Activated naive CD4-positive, alpha-beta T cell treated with anti-CD3 and anti-CD28 coated beads, Interleukin-2, amount 50 U/mL, for 72 hours (primary cell): Measurements from ENCODE around the gene ZMYM2. TPM values are rescaled to one million over a fixed set of nuclear protein-coding genes. Genes with fewer than 3 reads are reported as not detected.

Experiments
- ATAC-seq, 2 donors: fragments of 150-1000 bp; cut with Tn5 transposase; 2 replicates each; pipeline ENCODE4 v1.10.0; 2021; ENCODE audit warnings: mild to moderate bottlenecking in 2 of 2, moderate library complexity in 2 of 2
- DNase-seq, 2 donors: peaks; one replicate each; pipeline ENCODE4 v3.0.0; 2021 to 2022; ENCODE audit warnings: low spot score in 2 of 2
- H3K27ac Mint-ChIP-seq, 2 donors: one replicate each; pipeline ENCODE4 v1.8.0; 2022; ENCODE audit warnings: mild to moderate bottlenecking in 2 of 2, mixed read lengths in 2 of 2
- H3K36me3 Mint-ChIP-seq, 2 donors: one replicate each; pipeline ENCODE4 v1.8.0; 2022; ENCODE audit warnings: mixed read lengths in 2 of 2
- H3K9me3 Mint-ChIP-seq, 2 donors: one replicate each; pipeline ENCODE4 v1.8.0; 2022; ENCODE audit warnings: mixed read lengths in 2 of 2
- total RNA-seq, 2 donors: library from RNA; stranded (reverse); gene quantifications; one replicate each; pipeline ENCODE4 v1.2.3, GENCODE V29; 2022

Gene ZMYM2
- total RNA-seq, 2 donors from 2014 or later: 85.1 to 94.0 TPM

- Mint-ChIP-seq H3K36me3 (no peaks in the 10 kb centered on the region), H3K27ac (no peak overlapping the region), H3K9me3 (no peaks in the 10 kb centered on the region)
- ATAC-seq (no peak), DNase-seq (no peak)
Measured at GRCh38 chr13:20105161-20105689, 146.7 kb downstream of the ZMYM2 start.

DNA sequence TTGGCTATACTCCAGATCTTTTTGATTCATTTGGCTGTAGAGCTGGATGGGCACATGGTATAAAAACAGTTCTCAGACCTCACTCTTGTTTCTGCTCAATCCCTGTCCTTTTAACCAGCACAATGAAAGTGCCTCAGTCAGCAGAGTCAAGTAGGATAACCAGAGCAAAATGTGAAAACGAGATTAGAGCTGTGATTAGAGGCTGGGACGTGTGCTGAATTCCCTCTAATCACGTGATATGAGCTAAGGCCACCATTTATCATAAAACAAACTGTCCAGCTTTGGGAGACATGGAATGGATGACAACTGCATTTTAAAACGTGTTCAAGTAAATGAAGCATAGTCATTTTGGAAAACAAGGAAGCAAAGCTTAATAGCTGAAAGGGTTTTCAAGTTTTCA is 148.2 kb downstream of the ZMYM2 start:
- Mint-ChIP-seq H3K27ac (no peak overlapping the region), H3K36me3 (no peaks in the 10 kb centered on the region), H3K9me3 (no peaks in the 10 kb centered on the region)
- DNase-seq: no peak
- ATAC-seq: no peak

- Mint-ChIP-seq H3K36me3 (no peaks in the 10 kb centered on the region), H3K9me3 (no peaks in the 10 kb centered on the region), H3K27ac (no peak overlapping the region)
- DNase-seq: no peak
- no peak for ATAC-seq
Measured at GRCh38 chr13:20109037-20109436, 150.5 kb downstream of the ZMYM2 start.

DNA sequence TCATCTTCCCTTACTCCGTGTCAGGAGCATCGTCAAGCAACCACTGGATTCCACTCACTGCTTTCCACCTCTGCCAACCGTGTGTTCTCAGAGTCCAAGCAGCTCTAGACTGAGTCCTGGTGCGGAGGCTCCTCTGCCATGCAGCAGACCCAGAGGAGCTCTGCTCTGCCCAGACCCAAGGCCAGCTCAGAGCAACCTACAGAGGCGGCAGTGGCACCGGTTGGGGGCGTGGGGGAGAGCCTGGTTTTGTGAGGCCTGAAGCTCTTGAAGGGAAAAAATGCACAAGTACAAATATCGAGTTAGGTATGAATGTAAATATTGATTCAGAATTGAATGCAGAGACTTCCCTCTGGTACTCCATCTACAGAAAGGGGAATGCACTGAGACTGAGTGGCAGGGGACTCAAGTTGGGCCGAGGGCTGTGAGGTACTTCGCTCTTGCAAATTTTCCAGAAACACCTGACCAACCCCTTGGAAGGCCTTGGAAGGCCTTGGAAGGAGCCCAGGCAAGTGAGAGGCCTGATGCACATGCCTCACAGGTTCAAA is 155.6 kb downstream of the ZMYM2 start:
- ATAC-seq (no peak), DNase-seq (no peak)
- Mint-ChIP-seq H3K36me3 (no peaks in the 10 kb centered on the region), H3K9me3 (no peaks in the 10 kb centered on the region), H3K27ac (no peak overlapping the region)

GRCh38 chr13:20116213-20116612 is 157.7 kb downstream of the ZMYM2 start:
- no peak for ATAC-seq
- Mint-ChIP-seq H3K9me3 (no peaks in the 10 kb centered on the region), H3K36me3 (peaks cover 0 to 5% of the 10 kb centered on the region in 2 donors), H3K27ac (no peak overlapping the region)
- no peak for DNase-seq

GRCh38 chr13:20118268-20119140 is 160.0 kb downstream of the ZMYM2 start:
- Mint-ChIP-seq H3K27ac (peak overlapping the region; percentile 78 to 79), H3K36me3 (peaks cover 0 to 5% of the 10 kb centered on the region in 2 donors), H3K9me3 (no peaks in the 10 kb centered on the region)
- ATAC-seq (peak; percentile 1 to 27), DNase-seq (no peak)

DNA sequence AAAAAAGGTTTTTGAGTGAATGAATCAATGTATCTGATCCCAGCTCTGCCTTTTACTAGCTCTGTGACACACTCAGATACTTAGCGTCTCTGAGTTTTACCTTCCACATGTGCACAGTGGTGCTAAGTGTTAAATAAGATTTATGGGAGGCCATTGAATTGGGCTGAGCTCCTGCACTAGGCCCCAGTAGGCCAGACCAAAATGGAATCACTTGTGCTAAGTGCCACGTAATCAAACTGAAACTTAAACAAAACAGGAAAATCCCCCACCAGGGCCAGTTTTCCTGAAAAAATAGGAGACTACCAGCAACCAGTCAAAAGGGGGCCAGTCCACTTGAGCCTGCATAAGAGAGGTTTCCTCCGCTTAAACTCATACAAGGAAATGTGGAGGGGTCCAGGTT is 161.4 kb downstream of the ZMYM2 start:
- Mint-ChIP-seq H3K36me3 (peaks cover 0 to 5% of the 10 kb centered on the region in 2 donors), H3K9me3 (no peaks in the 10 kb centered on the region), H3K27ac (peak overlapping the region; percentile 29 to 78)
- DNase-seq (no peak), ATAC-seq (peak in 1 of 2 donors; percentile 15)

GRCh38 chr13:20121159-20121525 is 162.6 kb downstream of the ZMYM2 start:
- ATAC-seq (no peak), DNase-seq (no peak)
- H3K9me3 Mint-ChIP-seq: no peaks in the 10 kb centered on the region
- peak overlapping the region; percentile 58 to 78 for H3K27ac Mint-ChIP-seq
- H3K36me3 Mint-ChIP-seq: peaks cover 0 to 5% of the 10 kb centered on the region in 2 donors

DNA sequence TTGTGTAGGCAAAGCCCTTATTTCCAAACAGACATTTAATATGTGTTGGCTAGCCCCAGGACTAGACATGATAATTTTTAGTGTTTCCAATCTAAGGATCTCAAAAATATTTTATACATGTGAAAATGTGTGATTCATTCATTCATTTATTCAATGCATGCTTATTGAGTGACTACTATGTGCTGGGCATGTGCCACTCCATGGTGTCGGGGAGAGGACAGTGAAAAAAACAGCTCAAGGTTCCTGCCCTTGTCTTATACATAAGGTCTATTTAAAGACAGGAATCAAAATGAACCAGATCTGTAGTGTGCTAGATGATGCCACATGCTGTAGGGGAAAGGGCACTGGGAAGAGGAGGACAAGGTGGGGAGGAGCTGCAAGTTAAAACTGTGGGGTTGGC is 165.8 kb downstream of the ZMYM2 start:
- DNase-seq: peak in 1 of 2 donors; percentile 2
- Mint-ChIP-seq H3K9me3 (no peaks in the 10 kb centered on the region), H3K36me3 (peaks cover 0 to 5% of the 10 kb centered on the region in 2 donors), H3K27ac (no peak overlapping the region)
- no peak for ATAC-seq

DNA sequence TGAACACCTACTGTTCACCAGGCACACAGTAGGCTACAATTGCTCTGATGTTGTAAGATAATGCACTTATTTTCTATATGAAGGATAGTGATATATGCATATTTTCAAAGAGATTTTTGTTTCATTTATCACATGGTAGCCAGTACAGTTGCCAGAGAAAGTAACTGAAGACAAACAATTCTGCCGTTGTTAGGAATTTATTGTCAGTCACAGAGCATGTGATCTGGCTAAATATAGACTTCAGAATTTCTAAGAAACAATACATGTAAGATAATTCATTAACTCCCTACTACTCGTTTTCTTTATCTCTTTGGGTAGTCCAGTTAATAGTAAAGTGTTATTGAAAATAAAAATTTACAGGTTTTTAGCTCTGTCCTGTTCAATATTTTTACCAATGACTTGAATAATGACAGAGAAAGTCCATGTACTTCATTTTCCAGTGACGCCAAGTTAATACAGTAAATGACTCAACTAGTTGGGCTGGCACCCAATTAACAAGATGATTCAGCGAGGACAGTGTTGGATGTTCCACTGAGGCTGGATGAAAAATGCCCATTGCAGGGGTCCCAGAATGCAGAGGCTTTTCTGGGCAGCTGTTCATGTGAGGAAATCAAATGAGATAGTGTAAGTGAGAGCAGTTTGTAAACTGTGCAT is 166.7 kb downstream of the ZMYM2 start:
- H3K27ac Mint-ChIP-seq: no peak overlapping the region
- H3K36me3 Mint-ChIP-seq: no peaks in the 10 kb centered on the region

DNA sequence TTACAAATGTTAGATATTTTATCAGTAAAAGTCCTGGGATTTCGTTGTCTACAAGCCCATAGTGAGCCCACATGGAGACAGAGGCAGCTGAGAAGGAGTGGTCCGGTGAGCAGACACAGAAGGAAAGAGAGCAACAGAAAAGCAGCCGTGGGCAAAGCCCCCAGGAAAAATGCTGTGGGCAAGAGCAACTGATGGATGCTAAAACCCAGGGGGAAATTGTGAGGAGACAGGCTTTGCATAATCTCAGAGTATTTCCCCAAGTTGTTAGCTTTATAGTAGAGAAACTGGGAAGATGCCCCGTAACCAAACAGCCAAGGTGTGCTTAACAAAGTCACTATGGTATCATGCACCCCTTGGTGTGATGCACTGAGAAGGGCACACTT is 167.2 kb downstream of the ZMYM2 start:
- H3K9me3 Mint-ChIP-seq: no peaks in the 10 kb centered on the region
- no peak overlapping the region for H3K27ac Mint-ChIP-seq
- ATAC-seq (no peak), DNase-seq (no peak)
- no peaks in the 10 kb centered on the region for H3K36me3 Mint-ChIP-seq

More for the DNA sequence above, 166.7 kb downstream of the ZMYM2 start:
- DNase-seq: no peak
- no peaks in the 10 kb centered on the region for H3K9me3 Mint-ChIP-seq
- ATAC-seq: no peak

- DNase-seq (no peak), ATAC-seq (no peak)
- Mint-ChIP-seq H3K9me3 (no peaks in the 10 kb centered on the region), H3K27ac (no peak overlapping the region), H3K36me3 (no peaks in the 10 kb centered on the region)
Measured at GRCh38 chr13:20126541-20127261, 168.2 kb downstream of the ZMYM2 start.

- Mint-ChIP-seq H3K36me3 (no peaks in the 10 kb centered on the region), H3K27ac (no peak overlapping the region), H3K9me3 (no peaks in the 10 kb centered on the region)
- ATAC-seq (peak in 1 of 2 donors; percentile 25), DNase-seq (no peak)
Measured at GRCh38 chr13:20127262-20127561, 168.7 kb downstream of the ZMYM2 start.

DNA sequence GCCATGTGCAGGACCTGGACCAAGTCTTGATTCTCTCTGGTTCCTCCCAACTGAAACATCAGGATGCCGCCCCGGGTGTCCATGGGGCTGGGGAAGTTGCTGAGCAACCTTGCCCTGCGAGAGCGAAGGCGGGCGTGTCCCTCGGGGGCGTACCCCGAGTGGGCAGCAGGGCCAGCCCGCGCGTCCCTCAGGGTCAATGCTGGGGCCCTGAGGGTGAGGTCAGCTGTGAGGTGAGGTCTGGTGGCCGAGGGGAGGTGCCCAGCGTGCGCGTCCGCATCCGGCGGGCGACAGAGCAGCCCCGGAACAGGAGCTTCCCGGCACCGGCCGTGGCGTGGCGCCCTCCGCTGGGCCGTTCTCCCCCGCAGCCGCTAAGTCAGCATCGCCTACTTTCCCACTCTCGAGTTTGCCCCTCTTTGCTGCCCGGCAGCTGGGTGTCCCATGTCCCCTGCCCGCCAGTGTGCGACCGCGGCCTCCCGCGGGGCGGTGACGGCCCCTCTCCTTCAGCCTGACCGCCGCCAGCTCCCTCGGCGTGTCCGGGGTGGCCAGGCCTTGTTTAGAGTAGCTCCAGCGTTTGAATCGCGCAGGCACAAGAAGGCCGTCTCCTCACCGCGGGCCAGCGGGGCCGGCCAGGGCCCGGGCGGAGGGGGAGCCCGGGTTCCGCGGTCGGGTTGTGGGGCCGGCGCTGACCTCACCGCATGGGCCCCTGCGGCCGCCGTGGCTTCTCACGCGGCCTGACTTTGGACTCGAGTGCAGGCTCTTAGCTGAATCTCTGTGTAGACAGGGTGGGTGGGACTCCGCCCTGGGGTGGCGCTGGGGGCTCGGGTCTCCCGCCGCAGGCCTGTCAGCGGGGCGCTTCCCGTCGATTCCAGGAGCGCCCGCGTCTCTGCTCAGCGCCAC is 169.3 kb downstream of the ZMYM2 start:
- no peak overlapping the region for H3K27ac Mint-ChIP-seq
- no peaks in the 10 kb centered on the region for H3K9me3 Mint-ChIP-seq
- DNase-seq (peak; percentile 42 to 74), ATAC-seq (peak; percentile 70 to 81)
- H3K36me3 Mint-ChIP-seq: no peaks in the 10 kb centered on the region

DNA sequence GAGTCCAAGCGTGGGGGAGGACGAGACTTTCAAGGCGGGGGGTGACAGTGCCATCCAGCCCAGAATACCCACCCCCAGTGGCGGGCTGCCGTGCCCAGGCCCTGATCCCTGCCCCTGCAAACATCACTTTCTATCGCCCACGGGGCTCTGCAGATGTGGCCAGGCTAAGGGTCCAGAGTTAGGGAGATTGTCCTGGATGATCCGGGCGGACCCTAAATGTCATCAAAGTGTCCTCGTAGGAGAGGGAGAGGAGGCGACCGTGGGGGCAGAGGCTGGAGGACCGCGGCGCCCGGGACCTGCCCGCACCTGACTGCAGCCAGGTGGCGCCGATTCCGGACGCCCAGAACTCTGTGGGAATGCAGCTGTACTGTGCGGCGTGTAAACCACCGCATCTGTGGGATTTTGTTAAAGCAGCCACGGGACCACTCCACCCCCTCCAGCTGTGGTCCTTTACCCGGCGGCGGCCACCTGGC is 170.0 kb downstream of the ZMYM2 start:
- Mint-ChIP-seq H3K36me3 (no peaks in the 10 kb centered on the region), H3K9me3 (no peaks in the 10 kb centered on the region), H3K27ac (no peak overlapping the region)
- DNase-seq (peak in 1 of 2 donors; percentile 57), ATAC-seq (peak; percentile 13 to 37)

GRCh38 chr13:20129076-20129475 is 170.5 kb downstream of the ZMYM2 start:
- DNase-seq: no peak
- Mint-ChIP-seq H3K27ac (no peak overlapping the region), H3K9me3 (no peaks in the 10 kb centered on the region), H3K36me3 (no peaks in the 10 kb centered on the region)
- no peak for ATAC-seq
